Measurements from ENCODE around the gene SH3GLB2. TPM values are rescaled to one million over a fixed set of nuclear protein-coding genes. Genes with fewer than 3 reads are reported as not detected.

SH3GLB2 gene
- total and polyA plus RNA-seq, 2 donors from 2014 or later = 118 to 128 TPM

DNA sequence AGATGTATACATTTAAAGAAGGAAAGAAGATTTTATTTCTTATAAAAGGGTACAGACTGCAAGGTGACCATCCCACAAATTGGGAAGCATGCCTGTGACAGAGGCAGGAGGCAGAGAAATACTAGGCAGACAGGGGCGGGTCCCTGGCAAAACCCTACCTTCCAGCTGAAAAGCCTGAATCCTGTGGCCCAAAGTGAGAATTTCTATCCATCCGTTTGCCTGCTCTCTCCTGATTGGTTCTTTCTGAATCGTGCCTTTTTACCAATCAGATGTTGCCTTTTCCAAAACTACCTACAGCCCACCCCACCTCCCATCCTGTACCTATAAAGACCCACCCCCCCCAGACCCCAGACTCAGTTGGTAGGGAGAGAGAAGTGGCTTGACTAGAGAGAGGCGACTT is 3.4 kb upstream of the SH3GLB2 start:
- no peak overlapping the region for H3K9ac ChIP-seq (ENCODE audit: low read length in 3 of 3)
- H3K9me3 ChIP-seq (ENCODE audit: control insufficient read depth in 2 of 3, insufficient read depth in 1 of 3, low read length in 3 of 3) = no peaks in the 10 kb centered on the region
- FAIRE-seq (no peak), DNase-seq (no peak)
- H3K4me1 ChIP-seq (ENCODE audit: control insufficient read depth in 2 of 3, insufficient read depth in 2 of 3, low read depth in 1 of 3, low read length in 3 of 3) = peaks cover 0 to 14% (median 0%) of the 10 kb centered on the region in 3 donors
- H3K4me3 ChIP-seq (ENCODE audit: low read length in 3 of 3) = no peak overlapping the region
- H3K27me3 ChIP-seq (ENCODE audit: control insufficient read depth, insufficient read depth, low read length) = no peaks in the 10 kb centered on the region
- intact Hi-C loops (cut with DNase I) = no loop called here
- H3K36me3 ChIP-seq (ENCODE audit: control insufficient read depth in 2 of 3, insufficient read depth in 3 of 3, low read length in 3 of 3) = no peaks in the 10 kb centered on the region
- H3K27ac ChIP-seq (ENCODE audit: low read depth in 2 of 2, low read length in 2 of 2) = no peak overlapping the region
- TF ChIP-seq CTCF (IDR thresholded peaks at IDR 0.05; ENCODE audit: borderline replicate concordance, extremely low read depth, insufficient read depth) = no peak

GRCh38 chr9:129030191-129030590 is 2.1 kb upstream of the SH3GLB2 start:
- TF ChIP-seq CTCF (IDR thresholded peaks at IDR 0.05; ENCODE audit: borderline replicate concordance, extremely low read depth, insufficient read depth) = no peak
- Histone ChIP-seq H3K27me3 (ENCODE audit: control insufficient read depth, insufficient read depth, low read length) (no peaks in the 10 kb centered on the region), H3K9me3 (ENCODE audit: control insufficient read depth in 2 of 3, insufficient read depth in 1 of 3, low read length in 3 of 3) (no peaks in the 10 kb centered on the region), H3K27ac (ENCODE audit: low read depth in 2 of 2, low read length in 2 of 2) (no peak overlapping the region), H3K4me3 (ENCODE audit: low read length in 3 of 3) (no peak overlapping the region), H3K36me3 (ENCODE audit: control insufficient read depth in 2 of 3, insufficient read depth in 3 of 3, low read length in 3 of 3) (no peaks in the 10 kb centered on the region), H3K4me1 (ENCODE audit: control insufficient read depth in 2 of 3, insufficient read depth in 2 of 3, low read depth in 1 of 3, low read length in 3 of 3) (peaks cover 0 to 15% (median 0%) of the 10 kb centered on the region in 3 donors), H3K9ac (ENCODE audit: low read length in 3 of 3) (no peak overlapping the region)
- intact Hi-C loops (cut with DNase I) = no loop called here
- DNase-seq (no peak), FAIRE-seq (no peak)

- peak overlapping the region; percentile 45 to 75 (median 75) for H3K4me3 ChIP-seq (ENCODE audit: low read length in 3 of 3)
- TF ChIP-seq CTCF (IDR thresholded peaks at IDR 0.05; ENCODE audit: borderline replicate concordance, extremely low read depth, insufficient read depth) = no peak
- H3K27ac ChIP-seq (ENCODE audit: low read depth in 2 of 2, low read length in 2 of 2) = peak overlapping the region; percentile 51 to 81
- DNase-seq = peak in 4 of 5 donors; percentile 58 to 92 (median 82)
- no peaks in the 10 kb centered on the region for H3K27me3 ChIP-seq (ENCODE audit: control insufficient read depth, insufficient read depth, low read length)
- FAIRE-seq = no peak
- intact Hi-C loops (cut with DNase I) = no loop called here
- no peaks in the 10 kb centered on the region for H3K9me3 ChIP-seq (ENCODE audit: control insufficient read depth in 2 of 3, insufficient read depth in 1 of 3, low read length in 3 of 3)
- no peaks in the 10 kb centered on the region for H3K36me3 ChIP-seq (ENCODE audit: control insufficient read depth in 2 of 3, insufficient read depth in 3 of 3, low read length in 3 of 3)
- peaks cover 0 to 15% (median 0%) of the 10 kb centered on the region in 3 donors for H3K4me1 ChIP-seq (ENCODE audit: control insufficient read depth in 2 of 3, insufficient read depth in 2 of 3, low read depth in 1 of 3, low read length in 3 of 3)
- H3K9ac ChIP-seq (ENCODE audit: low read length in 3 of 3) = peak overlapping the region in 2 of 3 donors; percentile 82 to 92
Measured at GRCh38 chr9:129027685-129028191, 393 bp downstream of the SH3GLB2 start.

Measured in kidney (tissue), 14 donors.